H1 (cell line): ENCODE measurements around the gene ANKRD65. TPM values are rescaled to one million over a fixed set of nuclear protein-coding genes. Genes with fewer than 3 reads are reported as not detected.

Source experiments
- CTCF ChIA-PET: fragments of 300-600 bp; sonication (Branson Sonifier 250); formaldehyde crosslinking; loops from one replicate; lab custom pipeline; 2021; ENCODE audit not compliant: partially characterized antibody; lab: Charles Lee
- POLR2A ChIA-PET: fragments of 300-600 bp; sonication (Branson Sonifier 250); formaldehyde crosslinking; loops from one replicate; lab custom pipeline; 2021; ENCODE audit warnings: inconsistent platforms; ENCODE audit not compliant: partially characterized antibody; lab: Charles Lee
- DNase-seq, 2 experiments: peaks; one replicate each; pipeline versions ENCODE4 v3.0.0 to v3.0.0-alpha.2; 2010 to 2022; ENCODE audit warnings: low spot score in 2 of 2, low read depth in 1 of 2, mixed read lengths in 1 of 2
- FAIRE-seq: peaks from 2 replicates; lab custom pipeline; 2011; peaks lifted over from hg19 to GRCh38; lab: Jason Lieb, UNC
- H2AFZ ChIP-seq: 2 replicates; pipeline ENCODE4 v1.8.1; 2012; ENCODE audit warnings: low read length, inconsistent platforms
- H2AK5ac ChIP-seq: 2 replicates; pipeline ENCODE4 v1.6.1; 2013; ENCODE audit warnings: low read depth, low read length
- H2BK120ac ChIP-seq: replicated peaks from 2 replicates; pipeline ENCODE3; 2013; ENCODE audit warnings: low read depth, low read length, inconsistent platforms
- H2BK12ac ChIP-seq: 2 replicates; pipeline ENCODE4 v1.6.1; 2013; ENCODE audit warnings: low read depth, low read length
- H2BK15ac ChIP-seq: 2 replicates; pipeline ENCODE4 v1.6.1; 2013; ENCODE audit warnings: low read length
- H2BK20ac ChIP-seq: 2 replicates; pipeline ENCODE4 v1.6.1; 2013; ENCODE audit warnings: low read length
- H2BK5ac ChIP-seq: 2 replicates; pipeline ENCODE4 v1.6.1; 2013; ENCODE audit warnings: low read depth, low read length
- H3K14ac ChIP-seq: 2 replicates; pipeline ENCODE4 v1.6.1; 2013; ENCODE audit warnings: inconsistent platforms; ENCODE audit not compliant: insufficient read length
- H3K18ac ChIP-seq: 2 replicates; pipeline ENCODE4 v1.6.1; 2013; ENCODE audit warnings: low read length; ENCODE audit errors: extremely low read depth
- H3K23ac ChIP-seq: 2 replicates; pipeline ENCODE4 v1.6.1; 2013; ENCODE audit warnings: inconsistent platforms; ENCODE audit not compliant: insufficient read length
- H3K23me2 ChIP-seq: 2 replicates; pipeline ENCODE4 v1.6.1; 2013; ENCODE audit warnings: low read depth, low read length
- H3K27ac ChIP-seq: 2 replicates; pipeline ENCODE4 v1.6.1; 2011; ENCODE audit warnings: low read depth, low read length, inconsistent platforms
- H3K27me3 ChIP-seq, 4 experiments: replicated peaks in 1 of 4; 1 replicate in 1 of 4; 2 replicates in 3 of 4; pipeline versions ENCODE4 v1.6.1 to v1.8.1; 2011 to 2013; ENCODE audit warnings: low read length in 3 of 4, mild to moderate bottlenecking in 3 of 4, inconsistent platforms in 2 of 4, mixed read lengths in 2 of 4, moderate library complexity in 1 of 4; ENCODE audit not compliant: control insufficient read depth in 3 of 4, insufficient read depth in 3 of 4; ENCODE audit errors: extremely low read depth in 1 of 4
- H3K36me3 ChIP-seq, 4 experiments: 2 replicates each; pipeline versions ENCODE4 v1.6.1 to v1.8.1; 2011 to 2013; ENCODE audit warnings: mild to moderate bottlenecking in 4 of 4, low read length in 3 of 4, moderate library complexity in 2 of 4, control low read depth in 1 of 4, inconsistent platforms in 1 of 4; ENCODE audit not compliant: insufficient read depth in 4 of 4, control insufficient read depth in 2 of 4
- H3K4ac ChIP-seq: replicated peaks from 2 replicates; pipeline ENCODE3; 2013; ENCODE audit warnings: low read length, low read depth, mixed read lengths, inconsistent platforms; ENCODE audit not compliant: insufficient read length
- H3K4me1 ChIP-seq, 4 experiments: replicated peaks in 1 of 4; 1 replicate in 1 of 4; 2 replicates in 3 of 4; pipeline versions ENCODE4 v1.6.1 to v1.8.1; 2011 to 2013; ENCODE audit warnings: low read length in 3 of 4, inconsistent platforms in 2 of 4, mixed read lengths in 1 of 4; ENCODE audit not compliant: insufficient read depth in 4 of 4, control insufficient read depth in 3 of 4
- H3K4me2 ChIP-seq, 2 experiments: 2 replicates each; pipeline versions ENCODE4 v1.6.1 to v1.8.1; 2011 to 2013; ENCODE audit warnings: low read depth in 2 of 2, low read length in 2 of 2, control low read depth in 1 of 2, inconsistent platforms in 1 of 2, mild to moderate bottlenecking in 1 of 2; ENCODE audit not compliant: insufficient read depth in 1 of 2
- H3K4me3 ChIP-seq, 4 experiments: fragments of 200-600, 300-600 bp in 1 of 4; sonication (generic), shearing (Covaris generic), sonication (Bioruptor Twin) in 1 of 4; 2 replicates each; pipeline versions ENCODE4 v1.5.1 to v1.8.1; 2011 to 2016; ENCODE audit warnings: low read length in 4 of 4, low read depth in 3 of 4, control low read depth in 2 of 4, inconsistent platforms in 2 of 4, mild to moderate bottlenecking in 2 of 4, mixed read lengths in 1 of 4, moderate library complexity in 1 of 4; ENCODE audit not compliant: insufficient read depth in 2 of 4; ENCODE audit errors: extremely low read depth in 1 of 4
- H3K56ac ChIP-seq: replicated peaks from 2 replicates; pipeline ENCODE3; 2013; ENCODE audit warnings: low read depth, mild to moderate bottlenecking, mixed read lengths, low read length, inconsistent platforms; ENCODE audit not compliant: insufficient read length
- H3K79me1 ChIP-seq: 2 replicates; pipeline ENCODE4 v1.6.1; 2013; ENCODE audit warnings: low read depth, low read length, control low read depth
- H3K79me2 ChIP-seq, 2 experiments: 2 replicates each; pipeline versions ENCODE4 v1.6.1 to v1.8.1; 2012 to 2013; ENCODE audit warnings: low read length in 2 of 2, mild to moderate bottlenecking in 2 of 2, inconsistent platforms in 1 of 2; ENCODE audit not compliant: insufficient read depth in 2 of 2, control insufficient read depth in 1 of 2
- H3K9ac ChIP-seq, 4 experiments: replicated peaks in 1 of 4; 1 replicate in 1 of 4; 2 replicates in 3 of 4; pipeline versions ENCODE4 v1.6.1 to v1.8.1; 2011 to 2013; ENCODE audit warnings: low read depth in 3 of 4, low read length in 3 of 4, control low read depth in 2 of 4, mild to moderate bottlenecking in 2 of 4, moderate library complexity in 2 of 4, inconsistent platforms in 1 of 4; ENCODE audit errors: extremely low read depth in 1 of 4
- H3K9me3 ChIP-seq, 2 experiments: 2 replicates each; pipeline versions ENCODE4 v1.6.1 to v1.8.1; 2012 to 2013; ENCODE audit warnings: mild to moderate bottlenecking in 2 of 2, moderate library complexity in 2 of 2, control low read depth in 1 of 2, inconsistent platforms in 1 of 2, low read depth in 1 of 2, low read length in 1 of 2, mixed read lengths in 1 of 2; ENCODE audit not compliant: insufficient read depth in 2 of 2
- H4K20me1 ChIP-seq, 2 experiments: replicated peaks in 1 of 2; 2 replicates each; pipeline versions ENCODE3 to v1.8.1; 2011 to 2013; ENCODE audit warnings: inconsistent platforms in 2 of 2, low read length in 2 of 2, mild to moderate bottlenecking in 1 of 2; ENCODE audit not compliant: insufficient read depth in 2 of 2, control insufficient read depth in 1 of 2
- H4K5ac ChIP-seq: 2 replicates; pipeline ENCODE4 v1.6.1; 2013; ENCODE audit warnings: low read length, low read depth, mixed read lengths, inconsistent platforms; ENCODE audit not compliant: insufficient read length
- H4K8ac ChIP-seq: 2 replicates; pipeline ENCODE4 v1.8.0; 2013; ENCODE audit warnings: mild to moderate bottlenecking, moderate library complexity, low read length, inconsistent platforms; ENCODE audit not compliant: insufficient read depth; ENCODE audit errors: extremely low read depth
- H4K91ac ChIP-seq: replicated peaks from 2 replicates; pipeline ENCODE3; 2013; ENCODE audit warnings: low read length, mixed read lengths, inconsistent platforms; ENCODE audit not compliant: insufficient read length
- CEBPB ChIP-seq: IDR thresholded peaks from 2 replicates; pipeline ENCODE4 v1.6.1; 2012; ENCODE audit warnings: low read depth, low read length
- EZH2 ChIP-seq: fragments of 200-600 bp; sonication (generic); IDR thresholded peaks from 2 replicates; pipeline ENCODE4 v1.7.1; 2012; ENCODE audit warnings: low read depth, mild to moderate bottlenecking, moderate library complexity, low read length, inconsistent platforms; ENCODE audit not compliant: severe bottlenecking
- JUN ChIP-seq: IDR thresholded peaks from 2 replicates; pipeline ENCODE4 v1.6.1; 2011; ENCODE audit warnings: low read depth, mild to moderate bottlenecking, improper control_type of control experiment, low read length
- JUND ChIP-seq: IDR thresholded peaks from 2 replicates; pipeline ENCODE4 v1.6.1; 2011; ENCODE audit warnings: mild to moderate bottlenecking, improper control_type of control experiment, low read length
- NANOG ChIP-seq: IDR thresholded peaks from 2 replicates; pipeline ENCODE4 v1.6.1; 2011; ENCODE audit warnings: low read length, low read depth, mild to moderate bottlenecking, inconsistent platforms; ENCODE audit not compliant: insufficient read depth, poor library complexity, severe bottlenecking
- NRF1 ChIP-seq: IDR thresholded peaks from 2 replicates; pipeline ENCODE4 v1.6.1; 2011; ENCODE audit warnings: mild to moderate bottlenecking, low read depth, low read length, improper control_type of control experiment
- RBBP5 ChIP-seq: IDR thresholded peaks from 2 replicates; pipeline ENCODE4 v1.7.1; 2012; ENCODE audit warnings: low read depth, mild to moderate bottlenecking, inconsistent platforms, low read length, moderate library complexity, borderline replicate concordance
- RNF2 ChIP-seq: fragments of 200-900, 300-1000 bp; sonication (generic); IDR thresholded peaks from 2 replicates; pipeline ENCODE4 v1.7.1; 2016; ENCODE audit warnings: borderline replicate concordance, low read depth, mild to moderate bottlenecking, antibody characterized with exemption, low read length; ENCODE audit not compliant: poor library complexity, severe bottlenecking; ENCODE audit errors: missing control alignments
- SIX5 ChIP-seq: IDR thresholded peaks from 2 replicates; pipeline ENCODE4 v1.6.1; 2011; ENCODE audit warnings: mild to moderate bottlenecking, low read depth, low read length
- YY1 ChIP-seq: IDR thresholded peaks from 2 replicates; pipeline ENCODE4 v1.6.1; 2011; ENCODE audit warnings: low read depth, mild to moderate bottlenecking, low read length
- WGBS, 2 experiments: shearing (Covaris generic) in 1 of 2; methylation state at CpG; one replicate each; pipeline versions ENCODE4 v1.1.6 to v1.1.7; 2013 to 2015; ENCODE audit warnings: low lambda C conversion rate in 2 of 2, mixed read lengths in 2 of 2, inconsistent platforms in 1 of 2, low coverage in 1 of 2, missing lambda C conversion rate in 1 of 2; ENCODE audit not compliant: insufficient replicate concordance in 2 of 2, insufficient coverage in 1 of 2, insufficient read length in 1 of 2; ENCODE audit errors: extremely low coverage in 1 of 2, missing lambda C conversion rate in 1 of 2; 5-methylcytosine and 5-hydroxymethylcytosine counted together
- polyA plus RNA-seq, 7 experiments: library from polyadenylated mRNA; depleted of rRNA in 3 of 7; stranded (reverse) in 5 of 7; unstranded in 2 of 7; fragments of >200 nt in 5 of 7; fragments of 200-250 nt in 2 of 7; gene quantifications; 1 replicate in 5 of 7; 2 replicates in 1 of 7; 4 replicates in 1 of 7; pipeline versions ENCODE4 v1.2.1 to v1.2.3, GENCODE V29; 2011 to 2013; ENCODE audit warnings: missing spikeins in 2 of 7, mixed read lengths in 2 of 7
- total RNA-seq: library from RNA; stranded (reverse); fragmentation: NEBNext Ultra II Directional; extraction: Animal tissue kit (Norgen Biotek cat#: 25700); gene quantifications from 2 replicates; pipeline ENCODE4 v1.2.1, GENCODE V29; 2021

The ANKRD65 gene
- total and polyA plus RNA-seq, 2 of the 8 experiments (the other 6 are each of a cell fraction or from before 2014, with no cell fraction given): 1.8 to 2.0 TPM

GRCh38 chr1:1387098-1388077 is 33.7 kb downstream of the ANKRD65 start:
- Histone ChIP-seq H2BK15ac (no peak overlapping the region), H3K4me1 (no peaks in the 10 kb centered on the region; a peak in 2 of 7 replicates), H3K27ac (no peak overlapping the region), H3K4me2 (no peak overlapping the region), H3K79me1 (no peaks in the 10 kb centered on the region), H2BK5ac (no peak overlapping the region), H3K9ac (no peak overlapping the region), H3K4ac (no peak overlapping the region), H3K9me3 (no peaks in the 10 kb centered on the region), H3K23me2 (no peaks in the 10 kb centered on the region; the same call in 1 of the 2 replicates), H4K20me1 (peaks cover 2 to 10% of the 10 kb centered on the region in 2 experiments), H4K8ac (no peak overlapping the region), H4K91ac (no peak overlapping the region), H2BK12ac (no peak overlapping the region), H3K36me3 (peaks cover 45 to 72% (median 60%) of the 10 kb centered on the region in 4 experiments), H3K4me3 (no peak overlapping the region), H4K5ac (no peak overlapping the region), H2BK120ac (no peak overlapping the region), H2AFZ (no peak overlapping the region), H2AK5ac (no peak overlapping the region), H3K56ac (no peak overlapping the region), H2BK20ac (no peak overlapping the region), H3K79me2 (0 out of 4 replicates have a peak, but pooled peaks cover 0 to under 1% of the 10 kb centered on the region in 2 experiments), H3K18ac (no peak overlapping the region), H3K23ac (no peak overlapping the region), H3K27me3 (no peaks in the 10 kb centered on the region), H3K14ac (no peak overlapping the region)
- DNase-seq: no peak
- TF ChIP-seq JUN (no peak), RBBP5 (no peak), CEBPB (no peak), JUND (no peak), NRF1 (no peak), YY1 (no peak), NANOG (no peak), SIX5 (no peak), RNF2 (no peak), EZH2 (no peak)
- ChIA-PET POLR2A (interaction anchor here (1.3 to 33.4 kb wide), 4 partner anchors 3 to 111 kb away, joined by 3 to 719 read pairs (median 361); partner anchors contain the start of genes AURKAIP1, CCNL2 and MRPL20), CTCF (interaction anchor here (0.9 to 2.7 kb wide), 5 partner anchors 11 to 117 kb away, joined by 3 to 18 read pairs (median 4); partner anchors contain the start of gene CCNL2)
- 96% methylated on average over 42 of the region's 50 CpGs; no CpG with 5 or more reads in 1 of the 2 experiments for WGBS, 2 experiments
- FAIRE-seq: no peak
